Tracheal epithelial cell (primary cell): ENCODE results near the gene ALDOB. TPM values are rescaled to one million over a fixed set of nuclear protein-coding genes. Genes with fewer than 3 reads are reported as not detected.

ENCODE experiments used
- total RNA-seq: library from RNA; depleted of rRNA; stranded (reverse); fragments of >200 nt; gene quantifications from 2 replicates; pipeline ENCODE4 v1.2.1, GENCODE V29; 2014

The ALDOB gene
- not detected in 2 replicates for total RNA-seq

DNA sequence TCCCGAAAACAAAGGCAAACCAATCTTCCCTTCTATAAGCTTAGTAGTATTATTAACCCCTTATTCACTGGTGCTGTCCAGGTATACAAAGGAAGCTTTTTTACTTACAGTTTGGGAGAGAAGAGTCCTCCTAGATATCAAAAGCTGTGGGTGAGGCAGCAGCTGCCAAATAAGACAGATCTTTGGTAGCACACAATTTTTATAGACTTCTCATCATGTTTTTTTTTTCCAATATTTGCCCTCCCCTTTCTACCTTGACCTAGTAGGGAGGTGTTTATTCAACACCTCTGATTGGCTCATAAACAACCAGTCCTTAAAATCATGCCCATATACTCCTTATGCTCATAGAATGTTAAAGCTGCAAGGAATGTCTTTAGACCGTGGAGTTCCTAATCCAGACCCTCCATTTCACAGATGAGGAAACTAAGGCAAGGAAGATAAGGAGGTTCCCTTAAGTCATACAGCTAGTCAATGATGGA, at the start of gene ALDOB:
ALDOB (minus strand) TSS at position 174 of the 479 bp plus-strand sequence. CDS start 4,887 bp downstream, outside the sequence.

GRCh38 chr9:101398068-101398929, 37.3 kb downstream of the ALDOB start, which contains the start of the genes MRPL50 and ZNF189:
Gene MRPL50, minus strand, starts transcription at chr9:101398618. Its CDS starts 26 bp downstream, at chr9:101398592.
Gene ZNF189, plus strand, starts transcription at chr9:101398851. Its CDS starts 306 bp downstream, at chr9:101399157.

GRCh38 chr9:101384873-101385536, 50.6 kb downstream of the ALDOB start, which contains the start of gene BAAT:
Gene BAAT, minus strand, starts transcription at chr9:101385006. Its CDS starts 13,602 bp downstream, at chr9:101371404.

Other genes starting within 250 kb of the ALDOB start
- gene BAAT, start 50.8 kb downstream of the ALDOB start, total RNA-seq, result 0.24 TPM in 1 of 2 replicates, not detected in the other
- 14.7 and 17.1 TPM in 2 replicates for gene MRPL50, start 37.2 kb downstream of the ALDOB start, total RNA-seq
- 9.2 and 11.6 TPM in 2 replicates for gene ZNF189, start 36.9 kb downstream of the ALDOB start, total RNA-seq
- 22.0 and 23.4 TPM in 2 replicates for gene RNF20, start 98.1 kb upstream of the ALDOB start, total RNA-seq
- gene PPP3R2, start 159.2 kb upstream of the ALDOB start, total RNA-seq, result not detected in 2 replicates